EH (cell line): ENCODE data around the gene LRRC25.
A peak's percentile ranks its signal among the peaks of the same experiment; 100 is the strongest.
"Not testable (repeated sequence)": the region's sequence is repeated elsewhere in the genome, so short reads cannot be mapped to it uniquely, and the experiment has no call there.

Source experiments
- DNase-seq: peaks from one replicate; pipeline ENCODE4 v3.0.0-alpha.2; 2015; ENCODE audit warnings: low read depth

Gene LRRC25

DNA sequence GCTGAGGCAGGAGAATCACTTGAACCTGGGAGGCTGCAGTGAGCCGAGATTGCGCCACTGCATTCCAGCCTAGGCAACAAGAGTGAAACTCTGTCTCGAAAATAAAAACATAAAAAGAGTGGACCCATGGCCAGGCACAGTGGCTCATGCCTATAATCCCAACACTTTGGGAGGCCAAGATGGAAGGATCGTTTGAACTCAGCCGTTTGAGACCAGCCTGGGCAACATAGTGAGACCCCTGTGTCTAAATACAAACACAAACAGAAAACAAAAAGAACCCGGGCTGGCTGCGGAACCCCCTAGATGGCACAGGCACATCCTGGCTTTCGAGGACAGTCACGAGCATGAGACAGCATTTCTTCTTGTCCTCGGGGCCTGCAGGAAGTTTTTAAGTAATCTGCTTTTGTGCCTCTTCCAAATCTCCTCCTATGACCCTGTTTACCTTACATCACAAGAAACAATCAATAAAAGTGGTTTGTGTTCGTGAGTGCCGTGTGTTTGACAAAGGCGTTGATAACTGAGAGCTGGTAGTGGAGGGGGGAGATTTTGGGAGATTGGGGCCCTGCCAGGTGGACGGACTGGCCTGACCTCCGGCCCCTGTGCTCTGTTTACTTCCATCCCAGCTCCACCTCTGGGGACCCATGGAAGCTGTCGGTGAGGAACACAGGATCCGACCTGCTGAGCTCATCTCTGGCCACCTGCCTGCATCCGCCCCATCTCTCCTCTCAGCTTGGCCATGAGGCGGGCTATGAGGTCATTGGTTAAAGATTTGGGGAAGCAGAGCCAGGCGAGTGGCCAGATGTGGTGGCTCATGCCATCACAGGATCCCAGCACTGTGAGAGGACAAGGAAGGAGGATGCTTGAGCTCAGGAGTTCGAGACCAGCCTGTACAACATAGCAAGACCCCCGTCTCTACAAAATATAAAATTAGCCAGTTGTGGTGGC is 17.3 kb downstream of the LRRC25 start:
- DNase-seq = peak; percentile 90

DNA sequence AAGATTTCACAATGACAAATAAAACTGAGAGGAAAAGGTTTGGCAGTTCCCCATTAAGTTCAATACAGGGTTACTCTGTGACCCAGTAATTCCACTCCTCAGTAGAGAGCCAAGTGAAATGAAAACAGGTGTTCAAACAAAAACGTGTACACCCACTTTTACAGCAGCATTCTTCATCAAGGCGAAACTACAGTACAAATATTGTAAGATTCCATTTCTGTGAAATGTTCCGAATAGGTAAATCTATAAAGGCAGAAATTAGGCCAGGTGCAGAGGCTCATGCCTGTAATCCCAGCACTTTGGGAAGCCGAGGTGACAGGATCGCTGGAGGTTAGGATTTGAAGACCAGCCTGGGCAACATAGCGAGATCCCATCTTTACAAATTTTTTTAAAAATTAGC is 20.4 kb downstream of the LRRC25 start:
- no peak for DNase-seq

DNA sequence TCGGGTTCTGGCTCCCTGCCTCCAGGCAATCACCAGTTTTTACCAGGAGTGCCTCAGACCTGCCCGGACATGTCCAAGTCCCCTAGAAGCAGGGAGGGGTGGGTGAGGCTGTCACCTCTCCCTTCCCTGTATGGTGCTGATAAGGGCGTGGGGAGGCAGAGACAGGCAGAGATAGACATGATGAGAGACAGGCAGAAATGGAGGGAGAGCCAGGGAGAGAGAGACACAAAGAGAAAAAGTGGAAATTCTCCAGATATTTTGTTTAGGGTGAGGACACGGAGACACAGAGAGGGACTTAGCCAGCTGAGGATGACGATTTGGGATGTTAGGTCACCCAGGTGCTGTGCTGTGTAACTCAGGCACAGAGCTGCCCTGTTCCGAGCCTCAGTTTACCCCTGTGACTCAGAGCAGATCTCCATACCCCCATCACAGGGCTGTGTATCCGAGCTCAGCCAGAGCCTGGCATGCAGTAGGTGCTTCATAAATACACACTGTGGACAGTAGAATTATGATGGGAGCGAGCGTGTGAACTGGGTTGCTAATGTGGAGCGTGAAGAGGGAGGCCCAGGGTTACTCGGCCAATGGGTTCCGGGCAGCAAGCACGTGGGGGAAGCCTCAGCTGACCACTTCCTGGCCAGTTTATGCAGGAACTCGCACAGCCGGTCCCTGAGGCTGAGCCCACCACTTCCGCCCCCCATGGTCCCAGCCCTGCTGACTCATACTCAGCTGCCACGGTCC is 23.4 kb downstream of the LRRC25 start:
- DNase-seq = peak; percentile 99

DNA sequence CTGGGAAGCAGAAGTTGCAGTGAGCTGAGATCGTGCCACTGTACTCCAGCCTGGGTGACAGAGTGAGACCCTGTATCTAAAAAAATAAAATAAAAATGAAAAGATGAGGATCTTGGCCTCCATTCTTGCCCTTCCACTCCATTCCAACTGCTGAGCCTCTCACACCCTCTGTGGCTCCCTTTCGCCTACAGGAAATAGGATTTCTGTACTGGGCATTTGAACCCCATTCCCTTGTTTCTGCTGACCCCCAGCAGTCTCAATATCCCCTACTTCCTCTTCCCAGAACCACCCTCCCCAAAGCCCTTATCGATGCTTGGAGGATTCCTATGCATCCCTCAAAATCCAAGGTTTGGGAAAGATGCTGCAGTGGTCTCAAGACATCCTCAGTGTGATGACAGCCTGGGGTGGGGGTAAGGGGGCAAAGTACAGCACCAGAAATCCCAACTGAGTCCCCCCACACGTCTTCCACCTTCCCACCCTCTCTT is 24.0 kb downstream of the LRRC25 start:
- DNase-seq = no peak

DNA sequence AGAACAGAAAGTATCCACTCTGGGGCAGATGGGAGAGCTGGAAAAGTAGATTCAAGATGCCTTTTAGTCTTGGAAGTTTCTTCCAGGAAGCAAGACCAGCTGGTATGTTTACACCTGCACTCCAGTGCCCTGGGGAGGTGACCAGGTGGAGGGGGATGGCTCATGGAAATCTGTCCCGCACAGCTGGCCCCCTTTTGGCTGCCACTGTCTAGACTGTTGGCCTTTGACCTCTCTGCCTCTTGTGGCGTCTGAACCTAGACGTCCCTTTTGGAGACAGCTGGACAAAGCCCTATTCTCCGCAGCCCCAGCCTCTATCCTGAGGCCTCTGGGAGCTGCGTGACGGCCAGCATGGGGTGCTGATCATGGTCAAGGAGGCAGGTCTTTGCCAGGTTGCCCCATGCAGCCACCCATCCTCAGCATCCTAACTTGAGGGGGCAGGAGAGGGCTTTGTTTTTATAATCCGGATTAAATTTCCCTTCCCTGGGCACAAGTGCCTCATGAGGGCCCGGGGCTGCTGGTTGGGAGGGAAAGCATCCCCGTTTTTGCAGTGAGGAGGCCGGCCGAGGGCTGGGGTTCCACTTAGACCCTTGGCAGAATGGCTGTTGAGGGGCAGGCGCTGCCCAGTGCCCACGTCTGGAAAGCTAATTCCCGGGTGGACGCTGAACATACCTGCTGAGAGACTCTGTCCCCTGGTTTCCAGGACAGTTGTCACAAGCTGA is 28.8 kb downstream of the LRRC25 start:
- DNase-seq = no peak

DNA sequence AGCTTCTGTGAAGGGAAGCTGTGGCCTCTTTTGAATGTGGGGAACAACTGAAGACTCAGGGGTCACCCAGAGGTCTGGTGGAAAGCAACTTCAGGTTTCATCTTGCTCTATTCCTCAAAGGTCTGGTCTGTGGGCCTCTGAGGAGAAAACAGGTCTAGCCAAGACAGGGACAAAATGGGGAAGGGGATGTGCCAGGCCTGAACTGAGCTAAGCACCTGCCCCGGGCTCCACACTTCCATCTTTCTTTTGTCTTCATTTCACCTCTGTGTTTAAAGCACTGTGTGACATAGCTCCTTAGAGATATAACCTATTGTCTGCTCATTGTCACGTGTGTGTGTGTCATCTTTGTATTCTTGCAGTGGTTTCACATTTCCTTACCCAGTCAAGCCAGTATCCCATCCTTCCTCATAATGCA is 31.4 kb downstream of the LRRC25 start:
- DNase-seq = no peak

DNA sequence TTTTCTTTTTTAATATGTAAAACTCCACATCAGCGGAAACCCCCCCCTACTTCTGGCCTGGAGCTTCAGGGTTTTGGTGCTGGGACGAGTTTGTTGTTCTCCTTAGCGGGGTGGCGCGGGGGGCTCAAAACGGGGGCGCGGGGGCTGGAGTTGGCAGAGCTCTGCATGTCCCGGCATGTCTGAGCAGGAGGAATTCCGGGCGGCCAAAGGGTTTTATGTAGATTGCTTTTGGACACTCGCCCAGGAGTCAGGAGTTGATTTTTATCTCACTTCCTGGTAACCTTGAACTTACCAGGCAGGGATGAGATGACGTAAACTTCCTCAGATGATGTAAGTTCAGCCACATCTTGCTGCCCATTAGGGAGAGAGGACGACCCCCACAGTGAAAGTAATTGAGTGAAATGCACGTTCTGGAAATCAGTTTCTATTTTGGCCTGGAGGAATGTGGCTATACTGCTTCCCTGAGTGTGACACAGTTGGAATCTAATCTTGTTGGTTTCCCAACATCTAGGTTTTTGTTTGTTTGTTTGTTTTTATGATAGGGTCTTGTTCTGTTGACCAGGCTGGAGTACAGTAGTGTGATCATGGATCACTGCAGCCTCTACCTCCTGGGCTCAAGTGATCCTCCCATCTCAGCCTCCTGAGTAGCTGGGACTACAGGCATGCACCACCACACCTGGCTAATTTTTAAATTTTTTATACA is 32.4 kb downstream of the LRRC25 start:
- DNase-seq = peak; percentile 100

DNA sequence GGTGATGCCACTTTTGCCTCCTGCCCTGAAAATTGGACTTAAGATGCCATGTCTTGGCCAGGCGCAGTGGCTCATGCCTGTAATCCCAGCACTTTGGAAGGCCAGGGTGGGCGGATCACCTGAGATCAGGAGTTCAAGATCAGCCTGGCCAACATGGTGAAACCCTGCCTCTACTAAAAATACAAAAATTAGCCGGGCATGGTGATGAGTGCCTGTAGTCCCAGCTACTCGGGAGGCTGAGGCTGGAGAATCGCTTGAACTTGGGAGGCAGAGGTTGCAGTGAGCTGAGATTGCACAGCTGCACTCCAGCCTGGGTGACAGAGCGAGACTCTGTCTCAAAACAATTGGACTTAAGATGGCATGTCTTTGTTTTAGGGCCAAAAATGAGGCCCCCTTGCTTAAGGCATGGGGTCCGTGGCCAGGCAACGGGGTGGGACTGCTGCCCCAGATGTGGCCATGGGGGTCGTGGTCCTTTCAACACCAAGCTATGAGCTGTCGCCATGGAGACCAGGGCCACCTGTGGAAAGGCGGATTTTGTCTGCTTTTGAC is 33.1 kb downstream of the LRRC25 start:
- DNase-seq = not testable (repeated sequence)

DNA sequence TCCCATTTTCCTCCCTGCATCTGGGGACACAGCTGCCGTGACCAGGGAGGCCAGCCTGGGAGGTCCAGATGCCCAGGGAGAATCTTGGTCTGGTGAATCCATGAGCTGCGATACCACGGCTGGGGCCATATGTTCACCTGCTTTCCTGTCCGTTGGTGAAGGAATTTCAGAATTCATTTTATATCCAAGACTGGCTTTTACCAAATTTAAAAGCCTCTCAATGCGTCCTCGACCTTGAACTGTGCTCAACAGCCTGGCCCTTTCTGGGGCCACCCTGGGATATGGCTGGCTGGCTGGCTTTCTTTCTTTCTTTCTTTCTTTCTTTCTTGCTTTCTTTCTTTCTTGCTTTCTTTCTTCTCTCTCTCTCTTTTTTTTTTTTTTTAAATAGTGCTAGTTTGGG is 33.6 kb downstream of the LRRC25 start:
- no peak for DNase-seq

DNA sequence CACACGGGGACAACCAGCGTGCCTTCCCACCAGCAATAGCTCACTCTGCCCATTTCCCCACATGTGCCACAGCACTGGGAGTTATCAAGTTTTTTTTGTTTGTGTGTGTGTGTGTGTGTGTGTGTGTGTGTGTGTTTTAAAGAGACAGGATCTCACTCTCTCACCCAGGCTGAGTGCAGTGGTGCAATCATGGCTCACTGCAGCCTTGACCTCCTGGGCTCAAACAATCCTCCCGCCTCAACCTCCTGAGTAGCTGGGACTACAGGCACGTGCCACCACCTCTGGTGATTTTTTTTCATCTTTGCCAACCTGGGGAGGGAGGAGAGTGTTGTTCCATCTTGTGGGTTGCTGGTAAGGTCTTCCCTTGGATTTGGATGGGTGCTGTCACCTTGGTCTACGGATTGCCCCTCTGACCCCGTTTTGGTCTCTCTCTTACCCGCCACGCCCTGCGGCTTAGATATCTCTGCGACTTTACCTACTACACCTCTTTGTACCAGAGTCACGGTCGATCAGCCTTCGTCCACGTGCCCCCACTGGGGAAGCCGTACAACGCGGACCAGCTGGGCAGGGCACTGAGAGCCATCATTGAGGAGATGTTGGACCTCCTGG is 34.4 kb downstream of the LRRC25 start:
- no peak for DNase-seq

DNA sequence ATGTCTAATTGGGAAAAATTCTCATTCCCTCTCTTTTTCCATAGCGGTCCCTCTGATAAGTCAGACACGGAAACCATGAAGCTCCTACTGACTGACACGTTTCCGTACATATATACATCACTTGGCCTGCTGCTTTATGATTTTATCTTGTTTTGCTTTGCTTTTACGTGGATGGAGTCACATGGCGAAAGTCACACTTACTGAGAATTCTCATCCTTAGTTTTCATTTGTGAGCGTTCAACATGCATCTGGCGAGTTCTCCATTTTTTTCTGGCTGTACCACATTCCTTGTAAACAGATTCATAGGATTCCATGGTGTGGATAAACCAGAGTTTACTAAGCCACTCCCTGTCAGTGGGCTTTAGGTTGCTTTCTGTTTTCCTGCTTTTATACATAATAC is 35.8 kb downstream of the LRRC25 start:
- DNase-seq = peak; percentile 49

DNA sequence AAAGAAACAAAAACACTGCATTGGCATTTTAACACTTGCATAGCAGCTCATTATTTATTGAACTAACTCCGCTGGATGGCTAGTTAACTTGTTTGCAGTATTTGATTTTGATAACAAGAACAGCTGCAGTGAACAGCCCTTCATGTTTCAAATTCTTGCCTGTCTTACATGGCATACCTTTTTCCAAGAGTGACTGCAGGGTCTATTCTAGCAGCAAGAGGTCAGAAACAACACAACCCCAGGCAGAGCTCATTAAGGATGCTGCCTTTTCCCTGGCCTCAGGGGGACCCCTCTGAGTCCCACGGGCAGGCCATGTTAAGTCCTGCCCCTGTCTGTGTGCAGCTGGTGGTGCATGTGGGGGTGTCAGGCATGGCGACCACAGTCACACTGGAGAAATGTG is 40.4 kb downstream of the LRRC25 start:
- DNase-seq = no peak

DNA sequence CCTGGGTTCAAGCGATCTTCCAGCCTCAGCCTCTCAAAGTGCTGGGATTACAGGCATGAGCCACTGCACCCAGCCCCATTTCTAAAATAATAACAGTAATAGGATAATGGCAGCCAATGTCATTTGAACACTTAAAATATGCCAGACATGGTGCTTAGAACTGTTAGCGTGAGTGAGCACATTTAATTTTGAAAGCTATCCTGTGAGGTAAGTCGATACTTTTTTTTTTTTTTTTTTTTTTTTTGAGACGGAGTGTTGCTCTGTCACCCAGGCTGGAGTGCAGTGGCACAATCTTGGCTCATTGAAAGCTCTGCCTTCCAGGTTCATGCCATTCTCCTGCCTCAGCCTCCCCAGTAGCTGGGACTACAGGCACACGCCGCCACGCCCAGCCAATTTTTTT is 42.7 kb downstream of the LRRC25 start:
- DNase-seq = not testable (repeated sequence)

DNA sequence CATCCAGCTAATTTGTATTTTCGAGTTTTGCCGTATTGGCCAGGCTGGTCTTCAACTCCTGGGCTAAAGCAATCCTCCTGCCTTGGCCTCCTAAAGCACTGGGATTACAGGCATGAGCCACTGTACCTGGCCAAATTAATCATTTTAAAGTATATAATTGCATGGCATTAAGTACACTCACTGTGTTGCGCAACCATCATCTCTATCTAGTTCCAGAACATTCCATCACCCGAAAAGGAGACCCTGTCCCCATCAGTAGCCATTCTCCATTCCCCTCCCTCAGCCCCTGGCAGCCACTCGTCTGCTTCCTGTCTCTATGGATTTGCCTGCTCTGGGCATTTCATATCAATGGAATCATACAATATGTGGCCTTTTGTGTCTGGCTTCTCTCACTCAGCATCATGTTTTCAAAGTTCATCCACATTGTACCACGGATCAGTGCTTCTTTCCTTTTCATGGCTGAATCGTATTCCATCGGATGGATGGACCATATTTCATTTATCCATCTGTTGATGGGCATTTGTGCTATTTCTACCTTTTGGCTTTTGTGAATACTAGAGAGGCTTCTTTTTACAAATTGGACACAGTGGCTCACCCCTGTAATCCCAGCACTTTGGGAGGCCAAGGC is 43.9 kb downstream of the LRRC25 start:
- DNase-seq = no peak

DNA sequence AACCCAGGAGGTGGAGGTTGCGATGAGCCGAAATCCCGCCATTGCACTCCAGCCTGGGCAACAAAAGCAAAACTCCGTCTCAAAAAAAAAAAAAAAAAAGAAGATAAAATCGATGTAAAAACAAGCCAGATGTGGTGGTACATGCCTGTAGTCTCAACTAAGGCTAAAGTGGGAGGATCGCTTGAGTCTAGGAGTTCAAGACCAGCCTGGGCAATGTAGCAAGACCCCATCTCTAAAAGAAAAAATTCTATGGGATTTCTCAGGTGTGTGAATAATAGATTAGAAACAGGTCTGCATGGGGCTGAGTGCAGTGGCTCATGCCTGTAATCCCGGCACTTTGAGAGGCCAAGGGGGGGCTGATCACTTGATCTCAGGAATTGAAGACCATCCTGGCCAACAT is 45.9 kb downstream of the LRRC25 start:
- DNase-seq = no peak

DNA sequence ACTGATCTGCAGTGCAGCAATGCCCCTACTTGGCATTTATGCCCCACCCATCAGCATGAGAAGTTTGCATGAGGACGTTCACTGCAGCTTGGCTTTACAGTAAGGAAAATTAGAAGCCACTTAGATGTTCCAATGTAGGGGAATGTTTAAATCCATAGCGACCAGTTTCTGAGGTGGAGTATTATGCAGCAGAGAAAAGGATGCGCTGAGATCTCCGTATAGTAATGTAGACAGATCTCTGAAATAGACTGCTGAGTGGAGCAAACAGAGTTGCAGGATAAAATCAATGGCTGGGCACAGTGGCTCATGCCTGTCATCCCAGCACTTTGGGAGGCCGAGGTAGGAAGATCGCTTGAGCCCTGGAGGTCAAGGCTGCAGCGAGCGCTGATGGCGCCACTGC is 46.9 kb downstream of the LRRC25 start:
- no peak for DNase-seq

DNA sequence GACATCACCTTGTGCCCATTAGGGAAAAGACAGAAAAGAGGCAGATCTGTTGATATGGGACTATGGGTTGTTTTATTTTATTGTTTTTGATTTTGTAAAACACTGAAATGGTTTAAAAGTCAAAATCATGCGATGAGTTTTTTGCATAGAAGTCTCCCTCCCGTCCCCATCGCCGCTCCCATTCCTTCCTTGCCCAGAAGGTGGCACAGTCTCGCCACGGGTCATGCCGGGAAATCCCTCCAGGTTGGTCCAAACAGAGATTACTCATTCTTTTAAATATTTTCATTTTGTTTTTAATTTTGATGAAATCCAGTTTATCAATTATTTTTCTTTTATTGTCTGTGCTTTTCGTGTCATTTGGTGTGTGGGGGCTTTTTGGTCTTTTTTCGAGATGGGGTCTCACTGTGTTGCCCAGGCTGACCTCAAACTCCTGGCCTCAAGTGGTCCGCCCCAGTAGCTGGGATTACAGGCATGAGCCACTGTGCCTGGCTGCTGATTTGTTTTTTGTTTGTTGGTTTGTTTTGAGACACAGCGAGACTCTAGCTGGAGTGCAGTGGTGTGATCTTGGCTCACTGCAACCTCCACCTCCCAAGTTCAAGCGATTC is 47.8 kb downstream of the LRRC25 start:
- DNase-seq = peak; percentile 66

DNA sequence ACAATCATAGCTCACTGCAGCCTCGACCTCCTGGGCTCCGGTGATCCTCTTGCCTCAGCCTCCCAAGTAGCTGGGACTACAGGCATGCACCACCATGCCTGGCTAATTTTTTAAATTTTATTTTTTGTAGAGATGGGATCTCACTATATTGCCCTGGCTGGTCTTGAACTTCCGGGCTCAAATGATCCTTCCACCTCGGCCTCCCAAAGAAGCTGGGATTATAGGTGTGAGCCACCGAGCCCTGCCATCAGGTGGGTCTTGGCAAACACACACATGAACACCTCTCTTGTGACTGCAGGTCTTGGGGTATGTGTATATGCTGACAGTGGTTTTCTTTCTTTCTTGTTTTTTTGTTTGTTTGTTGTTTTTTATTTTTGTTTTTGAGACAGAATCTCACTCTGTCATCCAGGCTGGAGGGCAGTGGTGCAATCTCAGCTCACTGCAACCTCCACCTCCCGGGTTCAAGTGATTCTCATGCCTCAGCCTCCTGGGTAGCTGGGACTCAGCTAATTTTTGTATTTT is 48.5 kb downstream of the LRRC25 start:
- not testable (repeated sequence) for DNase-seq

DNA sequence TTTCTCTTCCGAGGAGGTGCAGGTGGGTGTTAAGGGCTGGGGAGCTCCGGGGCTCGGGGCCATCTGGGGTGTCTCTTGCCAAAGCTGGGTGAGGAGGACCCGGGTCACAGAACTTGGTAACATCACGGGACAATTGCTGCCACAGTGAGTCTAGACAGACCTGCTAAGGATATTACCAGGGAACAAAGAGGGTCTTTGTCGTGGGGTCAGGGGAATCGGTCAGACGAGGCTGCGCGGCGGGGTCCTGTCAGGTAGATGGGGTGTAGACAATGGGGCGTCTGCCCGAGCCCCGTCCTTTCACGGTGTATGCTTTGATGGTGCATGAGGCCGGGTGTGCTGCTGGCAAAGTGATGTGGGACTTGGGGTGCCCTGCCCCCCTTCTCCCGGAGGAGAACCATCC is 49.3 kb downstream of the LRRC25 start:
- no peak for DNase-seq

DNA sequence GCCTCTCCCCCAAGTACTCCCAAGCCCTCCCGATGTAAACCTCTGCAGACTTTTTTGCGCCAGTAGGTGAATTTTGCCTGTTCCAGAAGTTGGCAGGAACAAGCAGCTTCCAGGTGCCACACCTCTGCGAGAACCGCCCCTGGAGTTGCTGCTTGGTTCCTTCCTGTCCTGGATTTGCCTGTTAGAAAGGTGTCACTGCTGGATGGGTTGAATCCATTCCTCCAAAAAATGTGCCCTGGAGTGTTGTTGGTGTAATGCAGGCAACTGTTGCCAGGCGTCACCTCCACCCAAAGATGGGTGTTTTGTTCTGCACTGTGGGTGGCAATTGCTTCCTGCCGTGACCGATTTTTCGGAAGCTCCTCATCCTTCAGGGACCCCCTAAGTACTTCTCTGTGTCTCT is 51.3 kb downstream of the LRRC25 start:
- no peak for DNase-seq
